Anterior cingulate cortex (tissue), 58 donors: ENCODE results near the gene TRIM33.
"Not testable (repeated sequence)": the region's sequence is repeated elsewhere in the genome, so short reads cannot be mapped to it uniquely, and the experiment has no call there.

ENCODE experiments used
- DNase-seq, 58 donors: peaks; one replicate each; lab custom pipeline; 2025; lab: John Stamatoyannopoulos, UW

Gene TRIM33

DNA sequence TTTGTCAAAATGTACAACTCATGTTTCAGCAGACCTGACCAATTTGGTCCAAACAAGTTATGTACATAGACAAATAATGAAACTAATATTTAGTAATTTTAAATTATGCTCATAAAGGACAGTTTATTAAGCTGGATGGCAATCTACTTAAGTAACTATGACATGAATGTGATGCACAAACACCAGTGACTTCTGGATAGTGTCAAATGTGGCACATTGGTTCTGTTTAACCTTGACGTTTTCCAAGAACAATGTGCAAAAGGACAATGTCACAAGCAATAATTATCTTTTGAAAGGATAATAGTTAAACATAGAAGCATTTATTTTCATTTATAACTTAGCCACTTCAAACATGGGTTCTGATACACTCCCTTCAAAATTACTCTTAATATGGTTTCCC lies 80.0 kb downstream of the TRIM33 start:
- DNase-seq: no peak

DNA sequence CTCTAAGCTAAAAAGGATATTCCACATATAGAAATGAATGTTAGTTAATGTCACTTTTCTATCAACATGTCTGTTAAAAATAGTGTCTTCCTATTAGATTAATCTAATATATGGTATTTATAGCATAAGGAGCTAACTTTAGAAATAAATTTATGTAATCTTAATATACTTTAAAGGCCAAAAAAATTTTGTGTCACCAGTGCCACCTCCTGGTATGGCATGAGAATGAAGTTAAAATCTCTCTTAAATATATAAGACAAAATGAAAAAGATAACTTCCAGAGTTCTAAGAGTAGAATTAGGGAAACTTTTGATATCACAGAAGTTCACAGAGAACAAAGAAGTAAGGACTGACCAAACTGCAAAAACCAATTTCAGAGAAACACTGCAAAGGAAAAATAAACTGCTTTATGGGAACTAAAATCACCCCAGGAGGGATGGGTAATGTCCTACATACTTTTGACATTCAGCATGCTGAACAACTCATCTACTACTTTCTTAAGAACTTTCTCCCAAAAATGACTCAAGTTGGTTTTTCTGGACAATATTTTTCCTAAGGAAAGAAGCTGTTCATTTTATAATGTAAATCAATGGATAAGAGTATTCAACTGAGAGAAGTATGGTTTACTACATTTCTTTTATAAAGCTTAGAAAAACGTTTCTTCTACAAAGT lies 82.8 kb downstream of the TRIM33 start:
- DNase-seq: peak in 1 of 58 donors; percentile 2

DNA sequence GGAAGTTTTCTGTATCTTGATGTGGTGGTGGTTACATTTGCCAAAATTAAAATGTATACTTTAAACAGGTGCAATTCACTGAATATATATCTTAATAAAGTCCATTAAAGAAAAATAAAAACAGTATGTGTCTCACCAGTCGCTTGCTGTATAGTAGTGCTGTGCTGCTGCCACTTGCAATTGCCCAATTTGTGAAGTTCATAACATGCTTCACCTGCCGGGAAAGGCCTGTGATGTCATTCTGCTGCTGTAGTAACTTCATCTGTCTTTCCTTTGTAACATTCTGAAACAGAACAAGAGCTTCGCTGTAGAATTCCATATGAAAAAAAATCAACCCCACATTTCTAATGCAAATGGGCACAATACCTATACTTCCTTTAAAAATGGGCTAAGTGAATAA lies 83.4 kb downstream of the TRIM33 start:
- DNase-seq: no peak

DNA sequence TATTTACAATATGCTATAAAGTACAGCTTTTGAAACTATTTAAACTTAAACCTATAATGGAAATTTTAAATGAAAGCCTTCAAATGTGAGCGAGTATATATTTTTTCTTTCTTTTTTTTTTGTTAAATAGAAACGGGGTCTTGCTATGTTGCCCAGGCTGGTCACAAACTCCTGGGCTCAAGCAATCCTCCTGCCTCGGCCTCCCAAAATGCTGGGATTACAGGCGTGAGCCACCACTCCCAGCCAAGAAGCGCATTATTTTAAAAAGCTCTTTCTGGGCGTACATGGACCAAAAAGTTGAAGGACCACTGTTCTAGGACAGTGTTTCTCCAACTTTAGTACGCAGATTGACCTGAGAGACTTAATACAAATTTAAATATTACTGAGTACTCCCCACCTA lies 87.5 kb downstream of the TRIM33 start:
- DNase-seq: no peak

DNA sequence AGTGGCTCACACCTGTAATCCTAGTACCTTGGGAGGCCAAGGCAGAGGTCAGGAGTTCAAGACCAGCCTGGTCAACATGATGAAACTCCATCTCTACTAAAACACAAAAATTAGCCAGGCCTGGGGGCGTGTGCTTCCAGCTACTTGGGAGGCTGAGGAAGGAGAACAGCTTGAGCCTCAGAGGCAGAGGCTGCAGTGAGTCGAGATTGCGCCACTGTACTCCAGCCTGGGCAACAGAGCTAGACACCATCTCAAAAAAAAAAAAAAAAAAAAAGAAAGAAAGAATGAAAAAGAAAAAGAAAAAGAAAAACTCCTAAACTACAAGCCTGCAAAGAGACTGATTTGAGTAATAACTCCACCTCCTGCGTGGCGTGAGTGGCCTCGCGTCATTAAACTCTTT lies 92.1 kb downstream of the TRIM33 start:
- DNase-seq: not testable (repeated sequence)

DNA sequence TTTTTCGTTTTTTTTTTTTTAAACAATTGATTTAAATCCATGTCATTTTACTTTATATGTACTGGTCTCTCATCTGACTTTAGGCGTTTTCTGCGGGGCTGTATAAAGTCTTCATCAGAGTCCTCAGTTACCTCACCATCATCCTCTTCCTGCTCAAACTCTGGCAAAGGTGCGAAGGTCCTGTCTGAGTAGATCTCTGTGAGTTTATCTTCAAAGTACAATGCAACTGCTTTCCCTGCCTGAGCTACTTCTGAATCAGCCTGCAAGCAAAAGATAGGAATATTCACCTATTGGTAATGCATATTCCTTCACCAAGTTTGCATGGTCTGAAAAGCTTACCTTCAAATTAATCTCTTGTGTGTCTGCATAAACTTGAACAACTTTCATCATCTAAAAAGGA lies 113.4 kb downstream of the TRIM33 start:
- no peak for DNase-seq

DNA sequence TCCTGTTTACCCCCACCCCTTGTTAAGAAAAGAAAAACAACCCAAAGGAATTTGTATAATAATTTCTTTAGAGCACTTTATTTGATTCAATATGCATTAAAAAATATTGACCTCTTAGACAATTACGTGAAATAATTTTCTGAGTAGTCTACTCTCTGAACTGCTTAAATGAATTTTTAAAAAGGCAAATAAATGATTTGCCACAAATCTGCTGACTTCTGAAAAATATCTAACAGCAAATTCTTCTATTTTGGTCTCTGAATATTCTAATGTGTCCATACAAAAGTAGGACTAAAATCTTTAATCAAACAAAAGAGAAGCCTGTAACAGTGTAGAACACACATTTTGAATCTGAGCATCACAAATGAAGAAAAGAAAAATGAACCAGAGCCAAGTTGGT lies 115.1 kb downstream of the TRIM33 start:
- no peak for DNase-seq

DNA sequence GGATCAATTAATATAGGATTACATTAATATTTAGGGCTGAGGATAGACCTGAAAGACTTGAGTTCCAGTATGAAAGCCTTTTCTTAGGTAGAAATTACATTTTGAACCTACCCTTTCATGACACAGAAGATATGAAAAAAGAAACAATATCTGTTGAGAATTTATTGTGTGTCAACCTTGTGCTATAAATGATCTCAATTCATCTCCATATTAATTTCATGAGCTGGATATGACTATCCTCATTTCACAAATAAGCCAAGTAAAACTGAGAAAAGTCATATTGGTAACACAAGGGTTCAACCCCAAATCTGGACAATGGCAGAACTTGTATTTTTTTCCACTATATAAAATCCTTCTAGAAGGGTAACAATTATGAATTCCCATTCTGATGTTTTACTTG lies 120.0 kb downstream of the TRIM33 start:
- no peak for DNase-seq

DNA sequence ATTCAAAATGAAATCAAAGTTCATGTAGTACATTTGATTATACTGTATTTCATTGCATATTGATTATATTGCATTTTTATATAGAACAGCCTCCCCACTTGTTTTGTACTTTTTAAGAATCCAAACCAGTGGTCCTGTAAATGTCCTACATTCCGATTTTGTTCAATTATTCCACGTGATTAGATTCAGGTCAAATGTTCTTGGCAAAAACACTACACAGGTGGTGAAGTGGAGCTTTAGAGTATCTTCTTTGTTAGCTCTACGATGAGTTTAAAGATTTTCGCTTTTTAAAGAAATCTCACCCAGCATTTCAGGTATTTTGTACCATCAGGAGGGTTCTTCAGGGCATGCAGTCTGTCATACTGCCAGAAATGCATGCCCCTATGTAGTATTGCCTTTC lies 120.6 kb downstream of the TRIM33 start:
- no peak for DNase-seq

DNA sequence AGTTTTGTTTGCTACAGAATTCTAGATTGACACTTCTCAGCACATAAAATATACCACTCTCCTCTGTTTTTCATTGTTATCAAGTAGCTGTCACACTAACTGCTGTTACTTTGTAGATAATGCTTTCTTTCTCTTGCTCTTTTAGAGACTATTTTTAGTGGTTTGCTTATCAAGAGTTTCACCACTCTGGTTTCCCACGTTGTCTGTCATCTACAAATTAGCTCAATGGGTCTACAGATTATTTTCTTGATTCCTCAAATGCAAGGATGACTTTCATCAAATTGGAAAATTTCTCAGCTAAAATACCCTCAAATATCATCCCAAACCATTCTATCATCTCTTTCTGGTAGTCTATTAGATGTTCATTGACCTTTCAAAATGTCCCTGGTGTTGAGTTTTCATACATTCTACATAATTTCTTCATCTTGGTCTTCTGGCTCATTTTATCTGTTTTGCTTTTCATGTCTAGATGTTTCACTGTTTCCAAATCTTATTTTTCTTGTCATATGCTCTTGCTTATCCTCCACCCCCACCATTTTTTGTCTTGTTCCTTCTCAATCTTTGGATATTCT lies 122.5 kb downstream of the TRIM33 start:
- no peak for DNase-seq

DNA sequence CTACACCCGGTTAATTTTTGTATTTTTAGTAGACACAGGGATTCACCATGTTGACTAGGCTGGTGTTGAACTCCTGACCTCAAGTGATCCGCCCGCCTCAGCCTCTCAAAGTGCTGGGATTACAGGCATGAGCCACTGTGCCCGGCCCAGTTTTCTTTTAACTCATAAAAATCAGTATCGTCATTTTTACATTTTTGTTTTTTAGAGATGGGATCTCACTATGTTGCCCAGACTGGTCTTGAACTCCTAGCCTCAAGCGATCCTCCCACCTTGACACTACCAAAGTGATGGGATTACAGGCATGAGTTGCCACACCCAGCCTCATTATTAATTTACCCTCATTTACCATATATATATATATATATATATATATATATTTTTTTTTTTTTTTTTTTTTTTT lies 123.4 kb downstream of the TRIM33 start:
- not testable (repeated sequence) for DNase-seq

DNA sequence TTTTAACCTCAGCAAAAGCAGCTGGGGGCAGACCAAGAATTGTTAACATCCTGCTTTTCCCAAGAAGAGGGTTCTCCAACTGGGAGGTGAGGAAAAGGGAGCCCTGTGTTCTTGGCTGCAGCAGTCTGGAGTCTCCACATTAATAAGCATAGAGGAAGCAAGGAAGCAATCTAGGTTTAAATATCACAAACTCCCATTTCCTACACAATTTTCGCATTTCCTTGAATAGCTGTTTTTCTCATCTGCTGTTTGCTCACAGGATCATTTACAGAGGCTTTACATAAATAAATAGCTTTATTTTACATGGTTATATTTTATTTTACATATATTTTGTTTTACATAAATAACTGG lies 124.0 kb downstream of the TRIM33 start:
- no peak for DNase-seq

DNA sequence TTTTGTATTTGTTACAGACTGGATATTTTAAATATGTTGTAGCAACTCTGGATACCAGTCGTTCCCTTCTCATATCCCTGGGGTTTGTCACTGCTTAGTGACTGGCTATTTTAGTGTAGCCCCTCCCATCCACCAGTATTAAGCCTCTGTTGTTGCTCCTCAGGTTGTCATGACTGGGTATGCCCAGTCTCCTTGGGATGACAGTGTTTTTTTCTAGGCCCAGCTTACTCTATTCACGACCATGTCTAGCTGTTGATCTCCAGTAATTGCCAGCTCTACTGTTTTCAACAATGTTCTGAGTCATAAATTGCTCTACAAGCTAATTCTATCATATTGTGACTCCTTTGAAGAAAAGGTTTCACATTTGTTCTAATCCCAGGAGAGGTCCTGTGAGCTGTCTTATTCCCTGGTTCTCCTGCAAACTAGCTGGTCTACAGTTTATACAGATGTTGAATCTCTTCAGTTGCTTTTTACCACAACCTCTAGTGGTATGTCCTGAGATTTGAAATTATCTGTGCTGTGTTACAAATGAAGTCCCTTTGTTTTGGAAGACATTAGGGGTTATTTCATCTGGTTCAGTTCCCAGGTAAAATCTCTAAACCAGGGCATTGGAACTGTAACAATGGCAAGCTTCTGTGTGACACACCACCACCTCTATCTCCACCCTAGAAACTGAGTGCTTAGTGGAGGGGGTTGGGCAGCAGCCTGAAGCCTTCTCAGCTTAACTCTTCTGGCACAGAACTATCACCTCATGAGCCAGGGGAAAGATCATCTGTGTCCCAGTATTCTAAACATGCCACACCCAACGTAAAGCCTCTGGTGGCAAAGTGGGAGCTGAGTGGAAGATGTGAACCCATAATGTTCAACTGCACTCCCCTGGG lies 124.6 kb downstream of the TRIM33 start:
- no peak for DNase-seq

DNA sequence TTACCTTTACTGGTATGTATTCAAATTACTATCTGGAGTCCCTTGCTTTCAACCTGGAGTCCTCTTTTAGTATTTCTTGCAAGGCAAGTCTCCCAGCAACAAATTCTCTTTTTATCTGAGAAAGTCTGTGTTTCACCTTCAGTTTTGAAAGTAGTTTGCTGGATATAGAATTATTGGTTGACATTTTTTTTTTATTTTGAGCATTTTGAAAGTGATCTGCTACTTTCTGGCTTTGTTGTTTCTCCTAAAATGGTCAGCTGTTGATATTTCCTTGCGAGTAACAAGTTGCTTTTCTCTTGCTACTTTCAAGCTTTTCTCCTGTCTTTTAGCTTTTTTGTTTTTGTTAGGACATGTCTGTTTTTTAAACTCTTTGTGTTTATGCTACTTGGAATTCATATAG lies 126.1 kb downstream of the TRIM33 start:
- no peak for DNase-seq

DNA sequence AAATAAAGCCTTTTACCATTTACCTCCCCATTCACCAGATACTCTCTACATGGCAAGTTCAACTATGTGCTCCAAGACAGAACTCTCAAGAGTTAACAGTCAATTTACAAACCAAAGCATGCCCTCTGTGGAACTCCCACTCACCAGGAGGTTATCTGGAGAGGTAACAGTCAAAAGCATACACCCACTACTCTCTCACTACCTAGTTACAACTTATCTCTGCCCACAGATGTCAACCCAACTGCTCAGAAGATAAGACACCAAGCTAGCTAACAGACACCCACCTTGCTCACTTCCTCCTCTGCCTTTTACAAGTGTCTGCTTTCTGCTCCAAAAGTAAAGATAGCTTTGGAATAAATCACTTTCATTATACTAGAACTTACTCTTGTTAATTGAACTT lies 131.0 kb downstream of the TRIM33 start:
- no peak for DNase-seq

DNA sequence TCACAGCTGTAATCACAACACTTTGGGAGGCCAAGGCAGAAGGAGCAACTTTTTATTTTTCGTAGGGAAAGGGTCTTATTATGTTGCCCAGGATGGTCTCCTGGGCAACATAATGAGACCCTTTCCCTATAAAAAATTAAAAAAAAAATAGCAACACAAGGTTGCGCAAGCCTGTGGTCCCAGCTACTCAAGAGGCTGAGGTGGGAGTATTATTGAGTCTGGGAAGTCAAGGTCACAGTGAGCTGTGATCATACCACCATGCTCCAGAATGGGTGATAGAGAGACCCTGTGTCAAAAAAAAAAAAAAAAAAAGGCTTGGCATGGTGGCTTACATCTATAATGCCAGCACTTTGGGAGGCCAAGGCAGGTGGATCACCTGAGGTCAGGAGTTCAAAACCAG lies 131.6 kb downstream of the TRIM33 start:
- DNase-seq: no peak

DNA sequence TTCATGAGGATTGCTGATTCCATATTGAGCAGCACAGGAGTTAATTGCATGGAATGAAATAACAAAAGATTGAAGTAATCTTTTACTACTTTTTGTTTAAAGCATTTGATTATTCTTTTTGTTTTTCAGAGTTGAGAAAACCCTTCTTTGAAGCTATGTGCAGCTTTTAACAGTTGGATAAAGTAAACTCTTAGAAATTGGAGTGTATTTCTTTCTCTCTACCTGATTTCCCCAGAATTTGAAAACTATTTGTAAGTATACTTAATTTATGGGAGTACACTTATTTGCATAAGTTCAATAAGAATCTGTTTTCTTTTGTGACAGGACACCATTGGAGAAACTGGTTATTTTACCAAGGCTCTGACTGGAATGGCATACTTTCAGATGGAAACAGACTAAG lies 133.6 kb downstream of the TRIM33 start:
- DNase-seq: no peak

DNA sequence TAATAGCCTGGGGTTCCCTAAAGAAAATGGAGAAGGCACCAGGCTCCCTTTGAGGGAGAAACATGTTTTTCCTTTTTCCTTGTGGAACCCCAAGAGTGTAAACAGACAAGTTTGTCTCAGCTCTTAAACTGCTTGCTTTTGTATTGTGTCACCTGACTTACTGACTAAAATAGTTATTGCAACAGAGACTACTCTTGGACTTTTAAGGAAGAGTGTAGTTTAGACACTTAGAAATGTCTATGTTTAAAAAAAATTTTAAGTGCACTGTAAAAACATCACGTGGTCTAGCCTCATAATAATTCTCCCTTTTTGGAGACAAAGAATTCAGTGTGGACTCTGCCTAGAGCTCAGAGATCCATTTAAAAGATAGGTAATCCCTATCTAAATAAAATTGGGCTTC lies 141.1 kb downstream of the TRIM33 start:
- no peak for DNase-seq

DNA sequence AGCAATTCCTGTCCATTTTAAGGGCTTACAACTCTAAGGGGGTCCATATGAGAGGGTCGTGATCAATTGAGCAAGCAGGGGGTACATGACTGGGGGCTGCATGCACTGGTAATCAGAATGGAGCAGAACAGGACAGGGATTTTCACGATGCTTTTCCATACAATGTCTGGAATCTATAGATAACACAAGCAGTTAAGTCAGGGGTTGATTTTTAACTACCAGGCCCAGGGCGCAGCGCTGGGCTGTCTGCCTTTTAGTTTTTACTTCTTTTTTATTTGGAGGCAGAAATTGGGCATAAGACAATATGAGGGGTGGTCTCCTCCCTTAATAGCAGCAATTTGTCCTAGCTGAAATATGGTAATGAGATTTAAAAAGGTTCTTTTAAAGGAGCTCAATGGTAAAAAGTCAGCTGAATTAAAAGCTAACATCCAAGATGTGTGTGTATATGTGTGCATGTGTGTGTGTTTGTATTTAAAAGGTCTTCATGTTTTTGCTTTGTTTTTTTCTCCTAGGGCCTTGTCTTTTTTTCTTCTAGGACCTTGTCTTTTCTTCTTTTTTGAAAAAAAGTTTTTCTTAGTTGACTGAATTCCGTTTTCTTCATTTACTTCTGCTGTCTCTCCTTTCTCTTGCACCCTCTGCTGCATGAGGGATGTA lies 141.6 kb downstream of the TRIM33 start:
- not testable (repeated sequence) for DNase-seq

DNA sequence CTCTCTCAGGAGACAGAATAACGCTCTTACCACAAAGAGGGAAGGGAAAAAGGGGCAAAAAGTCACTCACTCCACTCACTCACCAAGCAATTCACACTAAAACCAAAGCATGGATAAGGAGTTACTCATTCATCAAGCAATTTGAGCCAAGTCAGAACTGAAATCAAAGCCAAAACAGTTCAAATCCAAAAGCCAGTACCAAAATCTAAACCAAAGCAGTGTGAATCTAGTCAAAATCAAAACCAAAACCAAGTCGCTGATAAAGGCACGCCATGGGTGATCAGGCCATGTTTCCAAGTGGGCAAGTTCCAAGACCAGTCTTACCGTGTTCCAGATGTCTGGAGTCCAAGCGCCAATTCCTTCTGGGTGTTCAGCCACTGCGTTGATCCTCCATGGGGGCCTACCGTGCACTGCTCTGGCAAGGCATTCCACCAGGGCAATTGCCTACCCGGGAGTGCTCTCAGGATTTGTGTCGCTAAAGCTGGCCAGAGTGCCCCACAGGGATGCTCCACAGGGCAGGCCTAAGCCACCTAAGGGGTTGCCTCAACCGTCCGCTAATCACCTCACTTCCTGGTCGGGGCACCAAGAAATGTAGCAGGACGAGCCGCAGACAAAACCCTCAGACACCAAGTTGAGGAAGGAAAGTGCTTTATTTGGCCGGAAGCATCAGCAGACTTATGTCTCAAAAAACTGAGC lies 142.3 kb downstream of the TRIM33 start:
- no peak for DNase-seq

DNA sequence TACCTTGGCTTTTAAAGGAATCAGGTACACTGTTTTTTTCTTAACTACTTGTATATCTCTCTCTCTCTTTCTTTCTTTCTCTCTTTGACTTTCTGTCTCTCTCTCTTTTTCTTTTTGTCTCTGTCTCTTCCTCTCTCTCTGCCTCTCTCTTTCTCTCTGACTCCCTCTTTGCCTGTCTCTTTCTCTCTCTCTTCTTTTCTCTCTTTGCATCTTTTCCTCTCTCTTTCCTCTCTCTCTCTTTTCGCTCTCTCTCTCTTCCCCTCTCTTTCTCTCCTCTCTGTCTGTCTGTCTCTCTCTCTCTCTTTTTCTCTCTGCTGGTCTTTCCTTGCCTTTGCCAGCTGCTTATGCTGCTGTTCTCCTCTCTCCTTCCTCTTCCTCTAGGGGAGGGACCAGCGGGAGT lies 143.2 kb downstream of the TRIM33 start:
- no peak for DNase-seq
